AG04450 (cell line): ENCODE results near the gene GOLT1A. TPM values are rescaled to one million over a fixed set of nuclear protein-coding genes. Genes with fewer than 3 reads are reported as not detected.

Experiments
- CTCF ChIA-PET: fragments of 300-600, 350-600 bp; formaldehyde crosslinking; extraction: SDS; loops from one replicate; lab custom pipeline; 2022; ENCODE audit warnings: antibody characterized with exemption, inconsistent platforms; lab: Charles Lee
- POLR2A ChIA-PET: fragments of 350-600 bp; formaldehyde crosslinking; extraction: SDS; loops from one replicate; lab custom pipeline; 2021; ENCODE audit warnings: antibody characterized with exemption, inconsistent platforms; lab: Yijun Ruan, JAX
- DNase-seq: peaks from one replicate; pipeline ENCODE4 v3.0.0-alpha.2; 2011; ENCODE audit warnings: low read depth, low spot score
- H3K27ac ChIP-seq: one replicate; pipeline ENCODE4 v1.5.1; 2012; ENCODE audit warnings: low read depth, low read length, control low read depth
- H3K27me3 ChIP-seq: one replicate; pipeline ENCODE4 v1.6.0; 2012; ENCODE audit warnings: low read length; ENCODE audit not compliant: control insufficient read depth, insufficient read depth
- H3K4me3 ChIP-seq: 2 replicates; pipeline ENCODE4 v1.5.1; 2011; ENCODE audit warnings: mild to moderate bottlenecking, low read depth, low read length, control low read depth
- H3K9me3 ChIP-seq: 2 replicates; pipeline ENCODE4 v1.5.1; 2012; ENCODE audit warnings: low read length; ENCODE audit not compliant: control insufficient read depth, insufficient read depth
- CTCF ChIP-seq: IDR thresholded peaks from 2 replicates; pipeline ENCODE4 v1.5.1; 2011; ENCODE audit warnings: low read depth, low read length, control low read depth, inconsistent platforms
- polyA plus RNA-seq: library from polyadenylated mRNA; depleted of rRNA; stranded (reverse); fragments of >200 nt; gene quantifications from 2 replicates; pipeline ENCODE4 v1.2.3, GENCODE V29; 2011

GOLT1A gene
- polyA plus RNA-seq, 1 experiment: not detected

DNA sequence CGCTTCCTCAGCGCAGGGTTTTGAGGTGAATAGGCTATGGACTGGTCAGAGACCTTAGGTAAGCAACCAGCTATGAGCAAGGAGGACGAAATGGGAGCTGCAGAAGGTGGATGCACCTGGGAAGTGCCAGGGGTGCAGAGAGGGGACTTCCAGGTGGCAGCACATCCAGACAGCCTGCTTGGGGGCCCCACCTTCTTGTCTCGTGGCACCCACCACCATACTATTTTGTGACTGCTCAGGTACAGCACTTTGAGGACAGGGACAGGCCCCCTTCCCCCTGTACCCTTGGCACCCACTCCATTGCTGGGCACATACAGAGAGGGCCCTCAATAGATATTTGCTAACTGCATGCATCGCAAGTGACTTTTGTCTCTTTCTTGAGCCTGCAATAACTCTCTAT, 16.7 kb downstream of the GOLT1A start:
- no peak for TF ChIP-seq CTCF
- Histone ChIP-seq H3K9me3 (no peaks in the 10 kb centered on the region), H3K27me3 (no peaks in the 10 kb centered on the region), H3K4me3 (no peak overlapping the region), H3K27ac (no peak overlapping the region)
- no peak for DNase-seq
- POLR2A ChIA-PET: no interaction called here
- CTCF ChIA-PET: interaction anchor here (2.4 to 4.1 kb wide), 2 partner anchors 9 to 34 kb away, joined by 14 to 47 read pairs; no protein-coding TSS in a partner anchor

- ChIA-PET POLR2A (interaction anchor here (0.7 kb wide), 1 partner anchor 168 kb away, joined by 3 read pairs; no protein-coding TSS in a partner anchor), CTCF (interaction anchor here (0.6 to 4.1 kb wide), 2 partner anchors 10 to 13 kb away, joined by 5 to 47 read pairs; no protein-coding TSS in a partner anchor)
- H3K4me3 ChIP-seq: no peak within 1 kb of the TSS
- no peak within 1 kb of the TSS for H3K27ac ChIP-seq
- DNase-seq: no peak
- H3K9me3 ChIP-seq: no peaks in the 10 kb centered on the region
- no peaks in the 10 kb centered on the region for H3K27me3 ChIP-seq
- TF ChIP-seq CTCF: no peak
These were observed 17.6 kb downstream of the GOLT1A start, which contains the start of gene KISS1 for GRCh38 chr1:204196068-204196795. TSS of gene KISS1 (minus strand) at chr1:204196491. CDS start at chr1:204192876, 3,615 bp downstream.

- no peaks in the 10 kb centered on the region for H3K9me3 ChIP-seq
- no peak overlapping the region for H3K4me3 ChIP-seq
- H3K27ac ChIP-seq: no peak overlapping the region
- ChIA-PET CTCF (interaction anchor here (1.8 kb wide), 1 partner anchor 12 kb away, joined by 8 read pairs; no protein-coding TSS in a partner anchor), POLR2A (no interaction called here)
- no peaks in the 10 kb centered on the region for H3K27me3 ChIP-seq
- no peak for TF ChIP-seq CTCF
- DNase-seq: no peak
These were observed 19.0 kb downstream of the GOLT1A start for GRCh38 chr1:204194771-204195170.

DNA sequence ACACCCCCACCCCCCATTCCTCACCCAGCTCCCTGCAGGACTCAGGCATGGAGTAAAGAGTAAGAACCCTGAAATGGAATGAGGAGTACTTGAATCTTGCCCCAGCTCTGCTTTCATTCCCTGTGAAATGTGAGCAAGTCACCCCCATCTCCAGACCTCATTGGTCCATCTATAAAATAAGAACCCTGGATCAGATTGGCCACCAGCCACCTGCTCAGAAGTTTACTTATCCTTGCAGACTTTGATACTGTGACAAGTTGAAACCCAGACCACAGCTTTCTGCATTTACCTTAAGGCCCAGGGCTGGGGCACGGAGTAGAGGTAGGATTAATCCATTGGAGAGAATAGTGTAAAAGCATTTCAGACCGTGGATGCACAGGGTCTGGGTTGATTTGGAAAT, 19.7 kb downstream of the GOLT1A start:
- H3K27ac ChIP-seq: no peak overlapping the region
- no peak for DNase-seq
- CTCF ChIA-PET: interaction anchor here (1.8 to 2.2 kb wide), 2 partner anchors 13 to 169 kb away, joined by 6 to 8 read pairs; no protein-coding TSS in a partner anchor
- H3K27me3 ChIP-seq: no peaks in the 10 kb centered on the region
- TF ChIP-seq CTCF: no peak
- H3K9me3 ChIP-seq: no peaks in the 10 kb centered on the region
- POLR2A ChIA-PET: no interaction called here
- H3K4me3 ChIP-seq: no peak overlapping the region
